ENCODE measurements around the gene CACNA1D. TPM values are rescaled to one million over a fixed set of nuclear protein-coding genes. Genes with fewer than 3 reads are reported as not detected.
A peak's percentile ranks its signal among the peaks of the same experiment; 100 is the strongest.

CACNA1D gene
- polyA plus RNA-seq, 10 donors: 1.3 to 3.1 (median 1.7) TPM

GRCh38 chr3:53525765-53526703 is 31.6 kb downstream of the CACNA1D start:
- peak; percentile 16 to 77 (median 40) for DNase-seq

DNA sequence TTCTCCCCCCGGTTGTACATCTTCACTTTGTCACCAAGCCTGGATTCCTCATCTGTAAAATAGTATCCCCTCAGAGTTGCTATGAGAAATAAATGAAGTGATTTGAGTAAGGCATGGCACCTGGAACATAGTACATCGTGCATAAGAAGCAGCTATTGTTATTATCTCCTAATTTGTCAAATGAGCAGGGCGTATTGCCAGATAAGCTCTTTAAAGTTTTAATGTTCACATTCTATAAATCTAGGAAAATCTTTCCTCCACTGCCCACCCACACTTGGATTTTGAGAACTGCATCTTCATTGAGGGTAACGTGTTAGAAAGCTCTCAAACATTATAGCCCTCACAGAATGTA is 32.3 kb downstream of the CACNA1D start:
- DNase-seq: no peak

- DNase-seq: no peak
Observed at GRCh38 chr3:53530205-53530604, 35.8 kb downstream of the CACNA1D start.

DNA sequence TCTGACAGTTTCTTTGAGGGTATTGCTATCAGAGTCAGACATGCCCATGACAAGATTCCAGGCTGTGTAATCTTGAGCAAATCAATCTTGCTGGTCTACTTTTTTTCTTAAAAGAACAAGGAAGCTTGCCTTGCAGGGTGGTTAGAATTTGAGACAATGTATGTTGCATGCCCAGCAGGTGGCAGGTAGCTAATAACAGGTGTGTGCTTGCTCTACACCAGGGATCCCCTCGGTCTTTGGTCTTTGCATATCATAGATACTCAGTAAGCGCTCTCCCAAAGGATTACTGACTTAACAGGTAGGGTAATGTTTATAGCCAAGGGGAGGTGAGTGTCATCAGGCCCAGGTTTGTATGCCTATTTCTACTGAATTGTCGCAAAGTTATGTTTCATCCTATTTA is 37.3 kb downstream of the CACNA1D start:
- DNase-seq: no peak

DNA sequence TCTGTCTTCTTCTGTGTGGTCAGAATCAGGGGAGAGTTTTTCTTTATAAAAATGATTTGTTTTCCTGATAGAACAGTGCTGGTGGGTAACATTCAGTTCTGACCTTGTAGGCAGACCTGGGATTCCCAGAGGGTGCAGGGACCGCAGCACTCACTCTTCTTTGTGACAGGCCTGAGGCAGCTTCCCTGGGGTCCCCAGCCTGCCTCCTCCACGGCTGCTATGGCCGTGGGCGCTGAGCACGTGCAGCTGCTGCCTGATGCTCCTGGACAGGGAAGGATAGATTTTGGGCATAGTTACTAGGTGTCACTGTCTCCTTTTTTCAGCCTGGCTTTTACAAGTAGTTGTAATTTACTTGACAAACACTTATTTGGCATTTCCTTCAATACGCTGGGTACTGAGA is 39.1 kb downstream of the CACNA1D start:
- no peak for DNase-seq

DNA sequence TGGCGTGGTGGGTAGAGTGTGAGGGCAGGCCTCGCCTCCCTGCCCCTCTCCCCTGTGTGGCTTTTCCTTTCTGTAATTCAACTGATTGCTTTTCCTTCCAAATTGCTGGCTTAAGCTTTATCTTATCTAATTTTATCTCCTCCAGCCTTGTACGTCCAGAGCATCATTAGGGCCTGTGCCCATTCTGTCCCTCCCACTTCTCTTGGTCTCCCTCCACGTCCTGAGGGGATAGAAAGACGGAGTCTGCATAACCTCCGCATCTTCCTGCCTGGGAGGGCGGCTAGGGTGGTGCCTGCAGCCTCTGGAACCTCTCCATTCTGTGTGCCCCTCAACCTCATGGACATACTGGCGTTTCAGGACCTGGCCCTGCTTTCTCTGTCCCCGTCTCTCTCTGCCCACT is 39.8 kb downstream of the CACNA1D start:
- DNase-seq: no peak

DNA sequence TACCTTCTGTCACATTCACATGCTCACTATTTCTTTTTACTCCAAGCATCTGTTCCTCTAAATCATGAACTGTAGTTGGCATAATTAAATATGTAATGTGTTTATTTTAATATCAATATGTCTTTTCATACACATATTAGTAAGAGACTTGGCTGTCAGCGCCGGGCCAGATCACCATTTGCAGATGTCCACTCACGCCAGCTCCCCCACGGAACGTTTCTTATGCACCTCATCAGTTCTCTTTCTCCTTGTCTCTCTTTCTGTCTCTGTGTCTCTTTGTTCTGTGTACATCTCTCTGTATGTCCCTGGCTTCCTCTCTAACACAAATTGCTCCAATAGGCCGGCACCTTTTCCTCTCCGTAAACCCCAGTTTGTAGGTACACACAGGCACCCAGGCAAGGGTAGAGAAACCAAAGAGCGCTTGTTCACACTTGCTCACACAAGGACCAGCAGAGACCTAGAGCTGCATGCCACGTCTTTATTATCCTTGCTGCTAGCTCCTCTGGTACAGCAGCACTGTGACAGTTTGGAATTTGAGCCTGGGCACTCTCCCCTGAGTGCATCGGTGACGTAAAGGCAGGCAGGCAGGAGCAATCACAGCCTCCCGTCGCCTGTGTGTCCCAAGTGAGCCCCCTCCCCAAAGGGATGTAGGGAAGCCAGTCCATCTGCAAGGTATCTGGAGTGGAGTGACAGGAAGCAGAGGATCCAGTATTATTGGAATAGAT is 40.4 kb downstream of the CACNA1D start:
- DNase-seq: no peak

DNA sequence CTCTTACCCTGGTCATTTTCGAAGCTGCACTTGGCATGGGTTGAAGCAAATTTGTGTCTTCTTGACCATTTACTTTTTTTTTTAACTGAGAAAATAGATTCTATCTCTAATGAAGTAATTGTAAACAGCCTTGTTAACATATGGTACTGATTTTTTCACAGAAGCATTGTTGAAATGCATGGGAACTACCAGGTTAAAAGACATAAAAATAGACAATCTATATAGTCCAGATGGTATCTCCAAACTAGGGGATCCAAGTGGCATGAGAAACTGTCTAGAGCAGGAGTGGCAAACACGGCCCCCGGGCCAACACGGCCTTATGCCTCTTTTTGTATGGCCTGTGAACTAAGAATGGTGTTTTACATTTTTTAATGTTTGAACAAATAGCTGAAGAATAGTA is 41.9 kb downstream of the CACNA1D start:
- DNase-seq: no peak

- no peak for DNase-seq
Observed at GRCh38 chr3:53544357-53544756, 49.9 kb downstream of the CACNA1D start.

- peak in 1 of 3 donors; percentile 19 for DNase-seq
Observed at GRCh38 chr3:53545310-53545995, 51.0 kb downstream of the CACNA1D start.

GRCh38 chr3:53545996-53546359 is 51.6 kb downstream of the CACNA1D start:
- DNase-seq: no peak

GRCh38 chr3:53547327-53547726 is 52.9 kb downstream of the CACNA1D start:
- DNase-seq: no peak

DNA sequence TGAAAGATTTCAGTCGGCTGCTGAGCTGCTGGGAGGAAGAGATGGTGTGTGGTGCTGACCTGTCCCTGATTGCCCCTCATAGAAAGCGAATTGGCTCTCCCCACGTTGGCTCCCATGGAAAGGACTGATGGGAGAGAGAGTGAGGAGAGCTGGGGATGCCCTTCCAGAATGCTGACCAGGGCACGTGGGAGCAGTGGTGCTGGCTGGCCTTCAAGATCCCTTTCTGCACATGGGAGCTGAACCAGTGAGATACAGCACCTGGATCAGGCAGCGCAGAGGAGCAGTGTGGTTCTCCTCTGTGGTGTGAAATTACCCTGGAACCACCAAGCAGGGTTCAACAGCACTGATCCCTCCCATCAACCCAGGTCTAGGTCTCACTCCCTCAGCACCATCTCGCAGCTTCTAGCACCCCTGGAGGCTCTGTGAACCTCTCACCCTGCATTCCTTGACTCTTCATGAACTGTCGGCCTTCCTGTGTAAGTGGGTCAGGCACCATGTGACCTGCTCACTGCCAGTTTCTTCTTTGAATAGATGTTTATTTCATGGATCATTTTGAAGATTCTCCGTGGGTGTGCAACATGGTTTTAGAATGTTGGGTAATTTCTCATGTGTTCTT is 55.7 kb downstream of the CACNA1D start:
- no peak for DNase-seq

DNA sequence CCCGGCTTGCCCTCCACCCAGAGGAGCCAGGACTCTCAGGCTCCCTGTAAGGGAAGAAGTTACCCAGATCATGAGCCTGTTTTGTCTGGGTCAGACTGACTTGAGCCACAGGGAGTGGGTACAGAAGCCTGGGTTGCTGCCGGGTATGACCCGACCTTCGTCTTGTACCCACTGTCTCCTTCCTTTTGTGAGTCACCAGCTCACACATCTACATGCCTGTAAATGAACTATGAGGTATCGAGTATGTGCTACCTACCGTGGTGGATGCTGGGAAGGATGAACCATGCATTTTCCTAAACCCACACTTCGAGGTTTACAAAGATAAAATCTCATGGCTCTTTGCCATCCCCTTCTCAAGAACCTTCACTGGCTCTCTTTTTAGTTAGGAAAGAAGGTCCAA is 56.9 kb downstream of the CACNA1D start:
- no peak for DNase-seq

GRCh38 chr3:53552730-53553129 is 58.3 kb downstream of the CACNA1D start:
- DNase-seq: no peak

GRCh38 chr3:53553200-53553599 is 58.8 kb downstream of the CACNA1D start:
- DNase-seq: no peak

- no peak for DNase-seq
Observed at GRCh38 chr3:53554559-53555067, 60.2 kb downstream of the CACNA1D start.

DNA sequence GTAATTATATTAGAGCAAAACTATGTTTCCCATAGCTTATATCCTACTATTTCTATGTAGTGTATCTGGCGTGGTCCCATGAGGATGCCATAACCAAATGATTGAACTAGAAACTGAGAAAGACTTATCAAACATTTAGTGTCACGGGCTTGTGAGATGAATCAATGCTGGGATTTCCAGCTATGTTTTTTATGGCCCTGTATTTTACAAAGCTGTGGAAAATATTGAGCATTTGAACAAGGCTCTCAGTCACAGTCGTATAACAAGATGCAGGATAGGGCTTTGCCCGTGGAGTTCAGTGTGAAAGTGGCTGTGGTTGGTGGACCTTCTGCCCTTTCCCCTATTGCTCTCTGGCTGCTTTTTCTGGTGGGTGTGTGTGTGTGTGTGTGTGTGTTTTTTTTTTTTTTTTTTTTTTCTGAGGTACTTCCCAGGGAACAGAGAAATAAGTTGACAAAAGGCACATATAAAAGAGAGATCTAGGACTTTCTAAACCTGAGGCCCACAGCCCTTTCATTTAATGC is 60.7 kb downstream of the CACNA1D start:
- DNase-seq: no peak

DNA sequence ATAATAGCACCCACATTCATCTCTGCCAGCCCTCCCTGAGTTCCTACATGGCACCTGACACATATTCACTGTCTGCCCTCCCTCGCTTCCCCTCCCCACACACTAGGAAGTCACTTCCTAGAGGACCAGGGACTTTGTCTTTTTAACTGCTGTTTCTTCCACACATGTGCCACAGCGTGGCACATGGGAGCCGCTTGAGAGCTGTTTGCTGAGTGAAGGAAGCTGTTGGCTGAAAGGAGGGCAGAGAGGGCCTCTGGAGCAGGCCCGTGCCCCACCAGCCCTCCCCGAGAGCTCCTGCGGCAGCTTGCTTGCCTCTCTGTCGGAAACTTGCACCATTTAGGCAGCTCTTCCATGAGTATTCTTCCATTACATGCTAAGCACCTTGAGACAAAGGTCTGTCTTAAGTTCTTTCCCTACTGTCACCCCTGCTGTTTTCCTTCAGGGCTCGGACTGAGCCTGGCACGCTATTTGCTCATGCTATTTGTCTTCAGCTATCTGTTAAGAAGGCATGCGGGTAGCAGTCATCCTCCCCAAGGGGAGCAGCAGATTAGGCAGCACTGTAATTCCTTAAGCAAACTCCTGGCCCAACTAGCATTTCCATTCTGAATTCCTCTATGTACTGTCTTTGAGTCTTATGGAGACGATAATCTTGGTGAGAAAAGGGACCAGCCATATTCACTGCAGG is 72.2 kb downstream of the CACNA1D start:
- DNase-seq: no peak

DNA sequence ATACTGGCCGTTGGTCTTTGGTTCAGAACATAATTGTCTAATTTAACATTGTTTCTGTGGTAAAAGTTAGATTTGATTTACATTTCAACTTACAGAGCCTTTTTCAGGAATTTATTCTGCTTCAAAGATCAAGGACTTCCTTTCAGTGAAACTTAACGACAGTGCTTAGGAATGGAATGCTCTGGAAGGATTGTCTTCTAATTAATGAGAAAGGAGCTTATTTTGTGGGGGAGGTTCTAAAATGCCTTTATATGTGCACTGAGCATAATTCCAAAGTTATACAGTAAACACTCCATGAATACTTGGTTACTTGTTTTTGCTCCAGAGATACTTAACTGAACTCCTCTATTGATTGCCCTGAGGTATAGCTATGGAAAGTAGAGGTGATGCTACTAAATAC is 75.7 kb downstream of the CACNA1D start:
- no peak for DNase-seq

- no peak for DNase-seq
Observed at GRCh38 chr3:53570709-53571108, 76.3 kb downstream of the CACNA1D start.

Measured in muscle of back (tissue), 11 donors.